Hepatocyte (in vitro differentiated cells): ENCODE data around the gene SEC23IP. TPM values are rescaled to one million over a fixed set of nuclear protein-coding genes. Genes with fewer than 3 reads are reported as not detected.

Experiments used
- DNase-seq: peaks from one replicate; pipeline ENCODE4 v3.0.0-alpha.2; 2016; ENCODE audit warnings: low spot score
- H2AFZ ChIP-seq: fragments of 200-600 bp; sonication (generic); 2 replicates; pipeline ENCODE4 v1.6.0; 2016; ENCODE audit warnings: antibody characterized with exemption, mild to moderate bottlenecking
- H3K27ac ChIP-seq: fragments of 200-600 bp; sonication (generic); 2 replicates; pipeline ENCODE4 v1.5.1; 2016; ENCODE audit warnings: mild to moderate bottlenecking
- H3K27me3 ChIP-seq: fragments of 200-600 bp; sonication (generic); 2 replicates; pipeline ENCODE4 v1.6.1; 2016
- H3K36me3 ChIP-seq: fragments of 200-600 bp; sonication (generic); replicated peaks from 2 replicates; pipeline ENCODE4 v1.5.1; 2016; ENCODE audit warnings: low read depth; ENCODE audit not compliant: insufficient read depth
- H3K4me1 ChIP-seq: fragments of 200-600 bp; sonication (generic); 2 replicates; pipeline ENCODE4 v1.5.1; 2016; ENCODE audit warnings: mild to moderate bottlenecking, moderate library complexity; ENCODE audit not compliant: insufficient read depth
- H3K4me2 ChIP-seq: fragments of 200-600 bp; sonication (generic); 2 replicates; pipeline ENCODE4 v1.6.0; 2016
- H3K4me3 ChIP-seq: fragments of 200-600 bp; sonication (generic); 2 replicates; pipeline ENCODE4 v1.5.1; 2016; ENCODE audit warnings: mild to moderate bottlenecking
- H3K79me2 ChIP-seq: fragments of 200-600 bp; sonication (generic); 2 replicates; pipeline ENCODE4 v1.6.0; 2017; ENCODE audit warnings: mild to moderate bottlenecking
- H3K9me2 ChIP-seq: fragments of 200-600 bp; sonication (generic); replicated peaks from 2 replicates; pipeline ENCODE4 v1.6.0; 2017; ENCODE audit warnings: mild to moderate bottlenecking; ENCODE audit not compliant: insufficient read depth
- H3K9me3 ChIP-seq: fragments of 200-600 bp; sonication (generic); 2 replicates; pipeline ENCODE4 v1.5.1; 2016; ENCODE audit warnings: low read depth, mild to moderate bottlenecking
- H4K20me1 ChIP-seq: fragments of 200-600 bp; sonication (generic); 2 replicates; pipeline ENCODE4 v1.6.0; 2016; ENCODE audit warnings: mild to moderate bottlenecking; ENCODE audit not compliant: insufficient read depth, poor library complexity, severe bottlenecking
- CTCF ChIP-seq: fragments of 200-600 bp; sonication (generic); IDR thresholded peaks from 2 replicates; pipeline ENCODE4 v1.5.1; 2016; ENCODE audit warnings: antibody characterized with exemption, mild to moderate bottlenecking; ENCODE audit not compliant: poor library complexity
- EZH2 ChIP-seq: fragments of 200-600 bp; sonication (generic); IDR thresholded peaks from 2 replicates; pipeline ENCODE4 v1.6.1; 2016; ENCODE audit warnings: antibody characterized with exemption, mild to moderate bottlenecking, borderline replicate concordance
- EZH2phosphoT487 ChIP-seq: fragments of 200-600 bp; sonication (generic); IDR thresholded peaks from one replicate; pipeline ENCODE4 v1.6.1; 2018; ENCODE audit warnings: antibody characterized with exemption, mild to moderate bottlenecking, low read depth, moderate library complexity; ENCODE audit not compliant: unreplicated experiment, severe bottlenecking
- WGBS: methylation state at CpG from one replicate; pipeline ENCODE4 v1.1.6; 2016; ENCODE audit warnings: low lambda C conversion rate; ENCODE audit errors: missing lambda C conversion rate; 5-methylcytosine and 5-hydroxymethylcytosine counted together
- polyA plus RNA-seq: library from polyadenylated mRNA; unstranded; fragments of >200 nt; fragmentation: Nextera tagmentation; extraction: Ambion mirVana; gene quantifications from 2 replicates; pipeline ENCODE4 v1.2.1, GENCODE V29; 2016
- total RNA-seq: library from RNA; depleted of rRNA; stranded (reverse); fragments of >200 nt; gene quantifications from 2 replicates; pipeline ENCODE4 v1.2.3, GENCODE V29; 2014

The SEC23IP gene
- total and polyA plus RNA-seq, 2 experiments from 2014 or later: 27.4 to 39.9 TPM

DNA sequence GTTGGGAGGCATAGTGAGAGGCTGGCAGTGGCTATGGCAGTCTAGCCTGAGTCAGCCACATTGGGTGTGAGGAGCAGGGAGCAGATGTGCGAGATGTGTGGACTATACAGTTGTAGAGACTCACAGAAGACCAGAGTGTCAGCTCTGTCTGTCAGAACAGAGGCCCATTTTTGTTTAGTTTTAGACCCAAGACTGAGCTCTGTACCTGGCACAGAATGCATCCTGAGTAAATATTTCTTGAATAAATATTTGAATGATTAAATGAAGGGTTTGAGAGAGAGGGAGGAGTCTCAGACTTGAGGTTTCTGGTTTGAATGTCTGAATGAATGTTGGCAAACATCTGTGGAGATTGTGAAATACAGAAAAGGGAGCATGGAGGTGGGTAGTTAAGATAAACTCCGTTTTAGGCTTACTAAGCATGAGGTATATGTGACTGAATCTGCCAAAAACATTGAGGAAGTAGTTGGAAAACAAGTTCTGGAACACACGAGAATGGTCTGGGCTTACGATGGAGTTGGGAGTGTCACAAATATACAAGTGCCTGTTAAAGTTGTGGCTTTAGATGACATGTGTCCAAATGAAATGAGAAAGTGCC, 3.6 kb downstream of the SEC23IP start:
- peaks cover 85% of the 10 kb centered on the region for H3K79me2 ChIP-seq
- H3K36me3 ChIP-seq: no peaks in the 10 kb centered on the region
- H4K20me1 ChIP-seq: peaks cover 43% of the 10 kb centered on the region
- TF ChIP-seq EZH2phosphoT487 (no peak), CTCF (no peak), EZH2 (no peak)
- H3K27ac ChIP-seq: peak overlapping the region; percentile 56
- WGBS: 57% methylated on average over 4 of the region's 4 CpGs
- H3K27me3 ChIP-seq: no peaks in the 10 kb centered on the region
- H2AFZ ChIP-seq: no peak overlapping the region
- no peaks in the 10 kb centered on the region for H3K9me3 ChIP-seq
- no peak overlapping the region for H3K4me3 ChIP-seq
- no peaks in the 10 kb centered on the region for H3K9me2 ChIP-seq
- H3K4me2 ChIP-seq: peak overlapping the region; percentile 47
- H3K4me1 ChIP-seq: peaks cover 32% of the 10 kb centered on the region
- DNase-seq: peak; percentile 22

DNA sequence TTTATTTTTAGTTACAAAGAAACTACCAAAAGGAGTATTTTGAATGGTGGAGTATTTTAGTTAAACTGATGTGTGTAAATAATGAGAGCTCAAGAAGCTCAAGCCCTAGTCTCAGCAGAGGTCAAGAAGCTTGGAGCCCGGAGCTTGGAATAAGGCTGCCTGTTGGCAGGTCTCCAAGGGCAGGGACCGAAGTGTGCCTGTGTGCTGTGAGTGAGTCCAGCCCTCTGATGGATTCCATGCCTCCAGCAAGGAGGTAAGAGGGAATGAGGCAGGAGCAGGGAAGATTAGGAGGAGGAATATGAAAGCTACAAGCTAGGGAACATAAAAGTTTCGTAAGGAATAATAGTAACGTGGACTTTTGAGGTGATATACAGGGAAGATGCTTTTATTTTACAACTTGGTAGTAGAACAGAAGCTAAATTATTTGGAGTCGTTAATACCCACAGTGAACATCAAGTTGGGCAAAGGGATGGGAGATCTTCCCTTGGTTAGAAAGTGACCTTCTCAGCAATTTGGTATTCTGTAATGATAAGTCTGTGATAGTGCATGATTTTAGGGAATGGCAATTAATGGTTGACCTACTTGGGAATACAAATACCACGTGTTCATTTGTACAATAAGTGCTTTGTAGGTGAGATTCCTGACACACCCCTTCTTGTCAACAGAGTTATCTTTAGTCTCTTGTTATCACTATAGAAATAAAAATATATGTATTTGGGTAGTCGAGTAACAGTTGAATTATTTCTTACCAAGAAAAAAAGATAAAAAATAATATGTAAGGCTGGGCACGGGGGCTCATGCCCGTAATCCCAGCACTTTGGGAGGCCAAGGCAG, 4.6 kb downstream of the SEC23IP start:
- no peaks in the 10 kb centered on the region for H3K9me3 ChIP-seq
- H3K79me2 ChIP-seq: peaks cover 88% of the 10 kb centered on the region
- H2AFZ ChIP-seq: no peak overlapping the region
- TF ChIP-seq CTCF (no peak), EZH2phosphoT487 (no peak), EZH2 (no peak)
- WGBS: 73% methylated on average over 9 of the region's 9 CpGs
- no peaks in the 10 kb centered on the region for H3K9me2 ChIP-seq
- H3K4me1 ChIP-seq: peaks cover 32% of the 10 kb centered on the region
- H3K27me3 ChIP-seq: no peaks in the 10 kb centered on the region
- H3K4me2 ChIP-seq: peak overlapping the region; percentile 47
- H3K27ac ChIP-seq: peak overlapping the region; percentile 56
- peak; percentile 59 for DNase-seq
- no peaks in the 10 kb centered on the region for H3K36me3 ChIP-seq
- peaks cover 43% of the 10 kb centered on the region for H4K20me1 ChIP-seq
- no peak overlapping the region for H3K4me3 ChIP-seq

DNA sequence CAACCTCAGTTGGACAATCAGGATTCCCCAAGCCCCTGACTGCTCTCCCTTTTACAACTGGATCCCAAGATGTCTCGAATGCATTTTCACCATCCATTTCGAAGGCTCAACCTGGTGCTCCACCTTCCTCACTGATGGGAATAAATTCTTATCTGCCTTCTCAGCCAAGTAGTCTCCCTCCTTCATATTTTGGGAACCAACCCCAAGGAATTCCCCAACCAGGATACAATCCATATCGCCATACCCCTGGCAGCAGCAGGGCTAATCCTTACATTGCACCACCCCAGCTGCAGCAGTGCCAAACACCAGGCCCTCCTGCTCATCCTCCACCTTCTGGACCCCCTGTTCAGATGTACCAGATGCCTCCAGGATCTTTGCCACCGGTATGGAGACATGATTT, 6.0 kb downstream of the SEC23IP start:
- H4K20me1 ChIP-seq: peaks cover 43% of the 10 kb centered on the region
- H3K36me3 ChIP-seq: no peaks in the 10 kb centered on the region
- no peaks in the 10 kb centered on the region for H3K9me2 ChIP-seq
- TF ChIP-seq EZH2: no peak
- no peak for TF ChIP-seq EZH2phosphoT487
- TF ChIP-seq CTCF: no peak
- peaks cover 92% of the 10 kb centered on the region for H3K79me2 ChIP-seq
- no peak for DNase-seq
- H3K4me3 ChIP-seq: no peak overlapping the region
- H3K9me3 ChIP-seq: no peaks in the 10 kb centered on the region
- H3K27ac ChIP-seq: no peak overlapping the region
- no peak overlapping the region for H2AFZ ChIP-seq
- peaks cover 31% of the 10 kb centered on the region for H3K4me1 ChIP-seq
- WGBS: 97% methylated on average over 4 of the region's 4 CpGs
- no peaks in the 10 kb centered on the region for H3K27me3 ChIP-seq
- H3K4me2 ChIP-seq: no peak overlapping the region
